PC-3 (cell line): ENCODE results near the gene DSCAM.

Experiments used
- CTCF ChIP-seq: fragments of 300-600 bp; sonication (generic); conservative IDR thresholded peaks from 2 replicates; pipeline ENCODE4 v1.5.1; 2017; ENCODE audit warnings: antibody characterized with exemption, low read depth, mild to moderate bottlenecking, low read length
- EZH2 ChIP-seq: fragments of 300-600 bp; sonication (generic); IDR thresholded peaks from one replicate; pipeline ENCODE4 v1.6.1; 2017; ENCODE audit warnings: antibody characterized with exemption, mild to moderate bottlenecking, low read length; ENCODE audit not compliant: unreplicated experiment
- EZH2phosphoT487 ChIP-seq: fragments of 300-600 bp; sonication (generic); IDR thresholded peaks from 2 replicates; pipeline ENCODE4 v1.6.1; 2018; ENCODE audit warnings: mild to moderate bottlenecking, antibody characterized with exemption, low read length, borderline replicate concordance

GRCh38 chr21:40680311-40680710 lies 166.6 kb downstream of the DSCAM start:
- TF ChIP-seq CTCF (no peak), EZH2 (no peak), EZH2phosphoT487 (no peak)
